Activated naive CD8-positive, alpha-beta T cell treated with anti-CD3 and anti-CD28 coated beads, Interleukin-2, amount 50 U/mL, for 24 hours (primary cell): ENCODE results near the gene TIMM44.
A peak's percentile ranks its signal among the peaks of the same experiment; 100 is the strongest.
"Not testable (repeated sequence)": the region's sequence is repeated elsewhere in the genome, so short reads cannot be mapped to it uniquely, and the experiment has no call there.

Source experiments
- ATAC-seq: fragments of 150-1000 bp; cut with Tn5 transposase; one replicate; pipeline ENCODE4 v1.10.0; 2021
- DNase-seq: peaks from one replicate; pipeline ENCODE4 v3.0.0; 2021
- H3K27ac Mint-ChIP-seq: one replicate; pipeline ENCODE4 v1.8.0; 2021; ENCODE audit warnings: mild to moderate bottlenecking, mixed read lengths
- H3K27me3 Mint-ChIP-seq: one replicate; pipeline ENCODE4 v1.8.0; 2021; ENCODE audit warnings: mixed read lengths
- H3K36me3 Mint-ChIP-seq: one replicate; pipeline ENCODE4 v1.8.0; 2021; ENCODE audit warnings: low read depth, mixed read lengths
- H3K4me1 Mint-ChIP-seq: one replicate; pipeline ENCODE4 v1.8.0; 2021; ENCODE audit warnings: mixed read lengths
- H3K4me3 Mint-ChIP-seq: one replicate; pipeline ENCODE4 v1.8.0; 2021; ENCODE audit warnings: mild to moderate bottlenecking, moderate library complexity, mixed read lengths
- H3K9me3 Mint-ChIP-seq: one replicate; pipeline ENCODE4 v1.8.0; 2021; ENCODE audit warnings: mixed read lengths

Gene TIMM44

GRCh38 chr19:7968008-7968795, 24.7 kb upstream of the TIMM44 start:
- DNase-seq (no peak), ATAC-seq (no peak)
- Mint-ChIP-seq H3K27ac (no peak overlapping the region), H3K9me3 (no peaks in the 10 kb centered on the region), H3K27me3 (no peaks in the 10 kb centered on the region), H3K4me1 (no peaks in the 10 kb centered on the region), H3K4me3 (no peak overlapping the region), H3K36me3 (peaks cover 20% of the 10 kb centered on the region)

- Mint-ChIP-seq H3K4me3 (no peak overlapping the region), H3K27ac (no peak overlapping the region), H3K9me3 (no peaks in the 10 kb centered on the region), H3K27me3 (no peaks in the 10 kb centered on the region), H3K4me1 (no peaks in the 10 kb centered on the region), H3K36me3 (peaks cover 26% of the 10 kb centered on the region)
- ATAC-seq, result no peak
- DNase-seq, result no peak
Measured at GRCh38 chr19:7965921-7966665, 22.6 kb upstream of the TIMM44 start.

GRCh38 chr19:7965259-7965841, 21.9 kb upstream of the TIMM44 start:
- no peak for ATAC-seq
- H3K4me3 Mint-ChIP-seq, result no peak overlapping the region
- H3K36me3 Mint-ChIP-seq, result peaks cover 26% of the 10 kb centered on the region
- no peaks in the 10 kb centered on the region for H3K9me3 Mint-ChIP-seq
- H3K27ac Mint-ChIP-seq, result peak overlapping the region; percentile 12
- no peaks in the 10 kb centered on the region for H3K27me3 Mint-ChIP-seq
- H3K4me1 Mint-ChIP-seq, result no peaks in the 10 kb centered on the region
- no peak for DNase-seq

GRCh38 chr19:7963566-7963965, 20.1 kb upstream of the TIMM44 start:
- no peak for ATAC-seq
- Mint-ChIP-seq H3K27me3 (no peaks in the 10 kb centered on the region), H3K27ac (no peak overlapping the region)

GRCh38 chr19:7962644-7963268, 19.3 kb upstream of the TIMM44 start:
- peaks cover 9% of the 10 kb centered on the region for H3K4me1 Mint-ChIP-seq
- no peak overlapping the region for H3K4me3 Mint-ChIP-seq
- H3K27ac Mint-ChIP-seq, result no peak overlapping the region
- peaks cover 24% of the 10 kb centered on the region for H3K36me3 Mint-ChIP-seq
- ATAC-seq (no peak), DNase-seq (no peak)
- no peaks in the 10 kb centered on the region for H3K27me3 Mint-ChIP-seq
- H3K9me3 Mint-ChIP-seq, result no peaks in the 10 kb centered on the region

More at GRCh38 chr19:7963566-7963965, 20.1 kb upstream of the TIMM44 start:
- no peaks in the 10 kb centered on the region for H3K9me3 Mint-ChIP-seq
- H3K36me3 Mint-ChIP-seq, result peaks cover 24% of the 10 kb centered on the region
- DNase-seq, result no peak
- peaks cover 6% of the 10 kb centered on the region for H3K4me1 Mint-ChIP-seq
- no peak overlapping the region for H3K4me3 Mint-ChIP-seq

- H3K27me3 Mint-ChIP-seq, result no peaks in the 10 kb centered on the region
- ATAC-seq (no peak), DNase-seq (no peak)
- peaks cover 9% of the 10 kb centered on the region for H3K4me1 Mint-ChIP-seq
- H3K4me3 Mint-ChIP-seq, result no peak overlapping the region
- H3K36me3 Mint-ChIP-seq, result peaks cover 17% of the 10 kb centered on the region
- H3K27ac Mint-ChIP-seq, result no peak overlapping the region
- no peaks in the 10 kb centered on the region for H3K9me3 Mint-ChIP-seq
Measured at GRCh38 chr19:7961920-7962626, 18.6 kb upstream of the TIMM44 start.

GRCh38 chr19:7961082-7961481, 17.6 kb upstream of the TIMM44 start:
- H3K36me3 Mint-ChIP-seq, result peaks cover 12% of the 10 kb centered on the region
- not testable (repeated sequence) for H3K4me1 Mint-ChIP-seq, H3K27me3 Mint-ChIP-seq, ATAC-seq, H3K9me3 Mint-ChIP-seq, H3K4me3 Mint-ChIP-seq, DNase-seq, H3K27ac Mint-ChIP-seq

- Mint-ChIP-seq H3K27ac (no peak overlapping the region), H3K36me3 (peaks cover 8% of the 10 kb centered on the region), H3K4me3 (no peak overlapping the region), H3K4me1 (peaks cover 9% of the 10 kb centered on the region), H3K9me3 (no peaks in the 10 kb centered on the region), H3K27me3 (no peaks in the 10 kb centered on the region)
- DNase-seq, result no peak
- ATAC-seq, result no peak
Measured at GRCh38 chr19:7959211-7959610, 15.7 kb upstream of the TIMM44 start.

GRCh38 chr19:7955696-7956095, 12.2 kb upstream of the TIMM44 start:
- Mint-ChIP-seq H3K27ac (no peak overlapping the region), H3K27me3 (no peaks in the 10 kb centered on the region), H3K36me3 (no peaks in the 10 kb centered on the region), H3K4me3 (no peak overlapping the region), H3K4me1 (peaks cover 9% of the 10 kb centered on the region), H3K9me3 (no peaks in the 10 kb centered on the region)
- ATAC-seq (no peak), DNase-seq (no peak)

GRCh38 chr19:7953576-7953975, 10.1 kb upstream of the TIMM44 start:
- no peak for DNase-seq
- H3K36me3 Mint-ChIP-seq, result no peaks in the 10 kb centered on the region
- no peak for ATAC-seq
- no peaks in the 10 kb centered on the region for H3K27me3 Mint-ChIP-seq
- no peak overlapping the region for H3K27ac Mint-ChIP-seq
- H3K4me1 Mint-ChIP-seq, result peaks cover 3% of the 10 kb centered on the region
- no peaks in the 10 kb centered on the region for H3K9me3 Mint-ChIP-seq
- H3K4me3 Mint-ChIP-seq, result no peak overlapping the region

GRCh38 chr19:7953060-7953459, 9.6 kb upstream of the TIMM44 start:
- ATAC-seq, result no peak
- Mint-ChIP-seq H3K27ac (no peak overlapping the region), H3K27me3 (no peaks in the 10 kb centered on the region), H3K4me3 (no peak overlapping the region), H3K9me3 (no peaks in the 10 kb centered on the region), H3K36me3 (no peaks in the 10 kb centered on the region), H3K4me1 (peaks cover 3% of the 10 kb centered on the region)
- DNase-seq, result no peak

- no peaks in the 10 kb centered on the region for H3K9me3 Mint-ChIP-seq
- H3K4me3 Mint-ChIP-seq, result no peak overlapping the region
- H3K27ac Mint-ChIP-seq, result no peak overlapping the region
- H3K27me3 Mint-ChIP-seq, result no peaks in the 10 kb centered on the region
- ATAC-seq (no peak), DNase-seq (no peak)
- H3K4me1 Mint-ChIP-seq, result peaks cover 22% of the 10 kb centered on the region
- no peaks in the 10 kb centered on the region for H3K36me3 Mint-ChIP-seq
Measured at GRCh38 chr19:7947939-7948338, 4.5 kb upstream of the TIMM44 start.

GRCh38 chr19:7944177-7944761, 803 bp upstream of the TIMM44 start:
- ATAC-seq, result peak; percentile 47

GRCh38 chr19:7942981-7943443, 454 bp downstream of the TIMM44 start:
- peak overlapping the region; percentile 92 for H3K27ac Mint-ChIP-seq
- H3K36me3 Mint-ChIP-seq, result peaks cover 17% of the 10 kb centered on the region
- H3K27me3 Mint-ChIP-seq, result no peaks in the 10 kb centered on the region
- ATAC-seq, result no peak
- H3K4me1 Mint-ChIP-seq, result peaks cover 44% of the 10 kb centered on the region
- no peak for DNase-seq
- no peaks in the 10 kb centered on the region for H3K9me3 Mint-ChIP-seq
- peak overlapping the region; percentile 90 for H3K4me3 Mint-ChIP-seq

More at GRCh38 chr19:7944177-7944761, 803 bp upstream of the TIMM44 start:
- peak overlapping the region; percentile 90 for H3K4me3 Mint-ChIP-seq
- DNase-seq, result peak; percentile 88
- H3K27ac Mint-ChIP-seq, result peak overlapping the region; percentile 92
- no peaks in the 10 kb centered on the region for H3K9me3 Mint-ChIP-seq
- peaks cover 13% of the 10 kb centered on the region for H3K36me3 Mint-ChIP-seq
- H3K27me3 Mint-ChIP-seq, result no peaks in the 10 kb centered on the region
- H3K4me1 Mint-ChIP-seq, result peaks cover 41% of the 10 kb centered on the region
